Ovary (tissue), 9 donors: ENCODE results near the gene TMIGD3. TPM values are rescaled to one million over a fixed set of nuclear protein-coding genes. Genes with fewer than 3 reads are reported as not detected.

ENCODE experiments used
- DNase-seq, 5 donors: peaks; one replicate each; pipeline ENCODE4 v3.0.0-alpha.2; 2019 to 2020
- H3K27ac ChIP-seq, 2 donors: fragments of 200-600 bp; one replicate each; pipeline versions ENCODE4 v1.5.1 to v1.8.0; 2019 to 2022
- H3K27me3 ChIP-seq: fragments of 200-600 bp; one replicate; pipeline ENCODE4 v1.8.0; 2022
- H3K36me3 ChIP-seq: fragments of 200-600 bp; sonication (generic); one replicate; pipeline ENCODE4 v1.5.1; 2019
- H3K4me1 ChIP-seq: one replicate; pipeline ENCODE4 v1.8.1; 2013; ENCODE audit warnings: mild to moderate bottlenecking, moderate library complexity; ENCODE audit not compliant: insufficient read depth
- H3K4me3 ChIP-seq: fragments of 200-600 bp; sonication (generic); one replicate; pipeline ENCODE4 v1.5.1; 2017
- H3K9me3 ChIP-seq, 2 donors: fragments of 200-600 bp in 1 of 2; sonication (generic) in 1 of 2; one replicate each; pipeline versions ENCODE4 v1.5.1 to v1.8.1; 2013 to 2019; ENCODE audit warnings: mild to moderate bottlenecking in 1 of 2, moderate library complexity in 1 of 2
- EP300 ChIP-seq: sonication (generic); formaldehyde crosslinking; IDR thresholded peaks from one replicate; pipeline ENCODE4 v1.6.1; 2017; ENCODE audit warnings: antibody characterized with exemption
- POLR2A ChIP-seq: fragments of 450-650 bp; IDR thresholded peaks from one replicate; pipeline ENCODE4 v1.6.1; 2017; ENCODE audit warnings: antibody characterized with exemption, mild to moderate bottlenecking, moderate library complexity
- WGBS, 3 donors: extraction: QIAGEN DNeasy Blood & Tissue Kit in 1 of 3; methylation state at CpG; one replicate each; pipeline versions ENCODE4 v1.1.5 to v1.1.7; 2013 to 2017; 5-methylcytosine and 5-hydroxymethylcytosine counted together
- intact Hi-C, 4 donors: fragments of 100-400 bp; cut with DNase I; formaldehyde crosslinking; loops; one replicate each; pipeline versions ENCODE4 v1.11.0 to v1.15.1; 2022 to 2023
- polyA plus RNA-seq, 2 donors: library from polyadenylated mRNA; stranded (reverse); fragments of 200-250 nt in 1 of 2; fragments of 350-450 nt in 1 of 2; fragmentation: Illumina TruSeq in 1 of 2; extraction: RNeasy Lipid Tissue Mini Kit (QIAGEN cat#74804) in 1 of 2; gene quantifications; one replicate each; pipeline ENCODE4 v1.2.3, GENCODE V29; 2013 to 2014
- total RNA-seq, 7 donors: library from RNA; depleted of rRNA in 2 of 7; stranded (reverse); fragments of >200 nt in 2 of 7; fragmentation: NEBNext Ultra II Directional in 3 of 7; extraction: Animal tissue kit (Norgen Biotek cat#: 25700) in 3 of 7; gene quantifications; one replicate each; pipeline versions ENCODE4 v1.1.0 to v1.2.4, GENCODE V29; 2016 to 2023
- TF ChIP-seq, protein P1 (sequence below), 3 donors: fragments of 450-650 bp in 2 of 3; fragments of 200-600 bp in 1 of 3; IDR thresholded peaks; one replicate each; pipeline versions ENCODE4 v1.5.1 to v1.8.0; 2016 to 2022; ENCODE audit warnings: antibody characterized with exemption in 3 of 3, mild to moderate bottlenecking in 1 of 3
- donor health status: DM: no; HTN: no; CAD: no; lungs with moderate emphysema.
- donor health status: DM: no; HTN: no; CAD: no.
- donor health status: Bipolar disorder and iron deficiency.
- donor health status: DM: yes; HTN: yes; CAD: no.
- donor health status: DM: no; HTN: no; CAD: no.
- donor health status: DM: yes; HTN: yes; CAD: no.

The TMIGD3 gene
- total and polyA plus RNA-seq, 9 donors, result 0.78 to 3.2 (median 2.6) TPM; not detected in 2

DNA sequence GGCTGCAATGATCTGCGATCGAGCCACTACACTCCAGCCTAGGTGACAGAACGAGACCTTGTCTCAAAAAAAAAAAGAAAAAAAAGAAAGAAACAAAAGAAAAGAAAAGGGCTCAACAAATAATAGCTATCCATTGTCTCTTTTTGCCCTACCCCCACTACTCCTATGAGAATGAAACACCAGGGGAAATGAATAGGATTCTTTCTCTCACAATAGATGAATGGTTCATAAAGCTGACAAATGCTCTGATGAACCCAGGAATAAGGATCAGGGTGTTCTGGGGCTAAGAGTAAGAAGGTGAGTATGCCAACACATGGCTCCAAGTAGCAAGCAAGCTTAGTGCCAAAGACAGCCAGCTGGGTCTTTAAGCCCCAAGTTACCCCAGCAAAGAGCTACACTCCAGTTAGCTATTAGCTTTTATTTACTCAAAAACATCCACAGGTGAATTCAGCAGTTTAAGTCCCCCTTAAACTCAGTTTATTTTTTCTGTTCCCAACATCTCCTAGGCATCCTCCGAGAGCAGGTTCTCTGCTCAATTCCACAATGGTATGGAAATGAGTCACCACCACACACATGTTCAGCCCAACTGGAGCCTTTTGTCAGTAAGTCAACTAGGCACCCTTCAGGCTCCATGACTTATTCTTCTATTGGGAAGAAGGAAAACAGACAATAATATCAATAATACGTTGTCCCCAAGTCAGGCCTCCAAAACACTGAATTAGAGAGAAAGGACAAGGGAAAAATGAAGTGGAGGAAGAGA, 4.2 kb downstream of the TMIGD3 start:
- no peaks in the 10 kb centered on the region for H3K27me3 ChIP-seq
- no peaks in the 10 kb centered on the region for H3K9me3 ChIP-seq
- TF ChIP-seq POLR2A (no peak), EP300 (no peak)
- TF ChIP-seq, protein P1, sequence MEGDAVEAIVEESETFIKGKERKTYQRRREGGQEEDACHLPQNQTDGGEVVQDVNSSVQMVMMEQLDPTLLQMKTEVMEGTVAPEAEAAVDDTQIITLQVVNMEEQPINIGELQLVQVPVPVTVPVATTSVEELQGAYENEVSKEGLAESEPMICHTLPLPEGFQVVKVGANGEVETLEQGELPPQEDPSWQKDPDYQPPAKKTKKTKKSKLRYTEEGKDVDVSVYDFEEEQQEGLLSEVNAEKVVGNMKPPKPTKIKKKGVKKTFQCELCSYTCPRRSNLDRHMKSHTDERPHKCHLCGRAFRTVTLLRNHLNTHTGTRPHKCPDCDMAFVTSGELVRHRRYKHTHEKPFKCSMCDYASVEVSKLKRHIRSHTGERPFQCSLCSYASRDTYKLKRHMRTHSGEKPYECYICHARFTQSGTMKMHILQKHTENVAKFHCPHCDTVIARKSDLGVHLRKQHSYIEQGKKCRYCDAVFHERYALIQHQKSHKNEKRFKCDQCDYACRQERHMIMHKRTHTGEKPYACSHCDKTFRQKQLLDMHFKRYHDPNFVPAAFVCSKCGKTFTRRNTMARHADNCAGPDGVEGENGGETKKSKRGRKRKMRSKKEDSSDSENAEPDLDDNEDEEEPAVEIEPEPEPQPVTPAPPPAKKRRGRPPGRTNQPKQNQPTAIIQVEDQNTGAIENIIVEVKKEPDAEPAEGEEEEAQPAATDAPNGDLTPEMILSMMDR (IDR thresholded peaks at IDR 0.05), result no peak
- no peak overlapping the region for H3K27ac ChIP-seq
- 87 to 89% (median 88%) methylated on average over 5 of the region's 5 CpGs for WGBS, 3 donors
- intact Hi-C loops, result no loop called here
- no peak for DNase-seq
- no peaks in the 10 kb centered on the region for H3K36me3 ChIP-seq
- no peak overlapping the region for H3K4me3 ChIP-seq
- H3K4me1 ChIP-seq, result no peaks in the 10 kb centered on the region

DNA sequence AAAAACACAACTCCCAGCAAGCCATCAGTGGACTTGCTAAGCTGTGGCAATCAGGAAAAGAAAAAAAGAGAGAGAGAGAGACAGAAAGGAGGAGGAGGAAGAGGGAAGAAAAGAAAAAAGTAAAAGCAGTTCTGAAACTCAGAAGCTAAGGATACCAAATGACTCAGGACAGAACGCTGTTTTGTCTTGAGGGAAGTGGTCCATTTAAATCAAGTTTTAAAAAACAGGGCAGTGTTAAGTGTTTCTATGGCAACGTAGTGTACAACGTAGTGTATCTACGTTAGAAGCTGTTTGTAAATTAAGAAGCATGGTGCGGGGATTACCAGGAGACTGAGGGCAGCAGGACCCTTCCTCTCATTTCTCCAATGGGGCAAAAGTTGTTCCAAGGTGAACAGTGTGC, 5.8 kb downstream of the TMIGD3 start:
- no peak overlapping the region for H3K27ac ChIP-seq
- H3K9me3 ChIP-seq, result no peaks in the 10 kb centered on the region
- no peaks in the 10 kb centered on the region for H3K4me1 ChIP-seq
- no peaks in the 10 kb centered on the region for H3K27me3 ChIP-seq
- no peak for DNase-seq
- TF ChIP-seq, protein P1 (IDR thresholded peaks at IDR 0.05), result no peak
- TF ChIP-seq POLR2A (no peak), EP300 (no peak)
- 59 to 63% (median 60%) methylated on average over 5 of the region's 5 CpGs for WGBS, 3 donors
- intact Hi-C loops, result no loop called here
- no peak overlapping the region for H3K4me3 ChIP-seq
- H3K36me3 ChIP-seq, result no peaks in the 10 kb centered on the region

DNA sequence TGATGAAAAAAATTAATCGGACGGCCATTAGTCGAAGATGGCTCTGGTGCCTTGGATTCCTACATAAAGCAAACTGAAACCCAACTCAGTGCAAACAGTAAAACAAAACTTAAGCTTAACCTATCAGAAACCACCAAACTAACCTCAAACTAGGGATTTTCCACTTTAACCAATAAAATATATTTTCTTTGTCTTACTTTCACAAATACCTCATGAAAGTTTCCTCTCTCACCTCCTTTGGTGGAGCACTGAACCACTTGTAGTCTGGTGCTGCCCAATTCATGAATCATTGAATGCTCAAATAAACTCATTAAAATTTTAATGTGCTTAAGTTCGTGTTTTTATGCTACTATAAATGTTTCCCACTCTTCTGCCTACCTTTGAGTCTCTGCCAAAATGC, 7.0 kb downstream of the TMIGD3 start:
- Histone ChIP-seq H3K4me3 (no peak overlapping the region), H3K9me3 (no peaks in the 10 kb centered on the region), H3K27ac (no peak overlapping the region), H3K36me3 (no peaks in the 10 kb centered on the region), H3K27me3 (no peaks in the 10 kb centered on the region), H3K4me1 (no peaks in the 10 kb centered on the region)
- WGBS, 3 donors, result 77 to 80% (median 78%) methylated on average over 4 of the region's 4 CpGs
- TF ChIP-seq, protein P1 (IDR thresholded peaks at IDR 0.05), result no peak
- TF ChIP-seq POLR2A (no peak), EP300 (no peak)
- DNase-seq, result no peak
- intact Hi-C loops, result no loop called here

DNA sequence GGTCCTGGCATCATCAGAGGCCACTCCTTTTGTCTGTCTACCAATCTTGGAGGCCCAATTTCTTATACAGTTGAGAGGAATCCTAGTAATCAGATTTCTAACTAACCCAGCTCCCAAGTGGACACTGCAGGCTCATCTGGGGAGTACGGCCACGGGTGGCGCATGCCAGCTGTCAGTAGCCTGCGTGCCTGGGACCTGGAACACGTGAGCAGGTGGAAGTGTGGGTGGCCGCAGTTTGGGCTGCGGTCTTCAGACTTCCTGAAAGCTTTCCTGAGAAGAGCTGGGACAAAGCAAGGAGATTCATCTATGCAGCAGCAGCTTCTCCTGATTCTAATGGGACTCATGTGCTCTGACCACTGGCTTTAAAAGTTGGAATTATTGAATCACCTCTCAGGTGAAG, 12.4 kb downstream of the TMIGD3 start:
- H3K27ac ChIP-seq, result no peak overlapping the region
- intact Hi-C loops, result no loop called here
- WGBS, 3 donors, result 85 to 91% (median 85%) methylated on average over 7 of the region's 7 CpGs
- no peaks in the 10 kb centered on the region for H3K9me3 ChIP-seq
- no peaks in the 10 kb centered on the region for H3K4me1 ChIP-seq
- H3K27me3 ChIP-seq, result no peaks in the 10 kb centered on the region
- DNase-seq, result no peak
- H3K4me3 ChIP-seq, result no peak overlapping the region
- TF ChIP-seq, protein P1 (IDR thresholded peaks at IDR 0.05), result no peak
- TF ChIP-seq POLR2A (no peak), EP300 (no peak)
- no peaks in the 10 kb centered on the region for H3K36me3 ChIP-seq
